ACC112 (cell line): ENCODE results near the gene PYDC2.

ENCODE experiments used
- H2AFZ ChIP-seq: fragments of 200-600 bp; sonication (generic); one replicate; pipeline ENCODE4 v1.6.0; 2017; ENCODE audit warnings: antibody characterized with exemption, low read length; ENCODE audit not compliant: unreplicated experiment
- H3K27ac ChIP-seq: fragments of 200-600 bp; sonication (generic); 2 replicates; pipeline ENCODE4 v1.5.1; 2014; ENCODE audit warnings: low read depth, mild to moderate bottlenecking, antibody characterized with exemption, low read length, moderate library complexity
- H3K27me3 ChIP-seq: fragments of 200-600 bp; sonication (generic); 2 replicates; pipeline ENCODE4 v1.6.1; 2014; ENCODE audit warnings: mild to moderate bottlenecking, antibody characterized with exemption, low read length, moderate library complexity, mixed read lengths; ENCODE audit not compliant: insufficient read depth
- H3K36me3 ChIP-seq: fragments of 200-600 bp; sonication (generic); 2 replicates; pipeline ENCODE4 v1.6.1; 2016; ENCODE audit warnings: mild to moderate bottlenecking, antibody characterized with exemption, low read length, moderate library complexity, mixed read lengths; ENCODE audit not compliant: insufficient read depth
- H3K4me1 ChIP-seq: fragments of 200-600 bp; sonication (generic); one replicate; pipeline ENCODE4 v1.6.1; 2016; ENCODE audit warnings: low read length, mixed read lengths; ENCODE audit not compliant: insufficient read depth, unreplicated experiment, control insufficient read depth
- H3K4me3 ChIP-seq: fragments of 200-600 bp; sonication (generic); 2 replicates; pipeline ENCODE4 v1.5.1; 2014; ENCODE audit warnings: mild to moderate bottlenecking, low read depth, low read length
- H3K79me2 ChIP-seq: fragments of 200-600 bp; sonication (generic); one replicate; pipeline ENCODE4 v1.6.0; 2016; ENCODE audit warnings: low read length; ENCODE audit not compliant: control insufficient read depth, unreplicated experiment, insufficient read depth

The PYDC2 gene

GRCh38 chr3:191461113-191461595, at the start of gene PYDC2:
Gene PYDC2, plus strand, starts transcription at chr3:191461163. Its CDS starts 0 bp downstream, at chr3:191461163.
- Histone ChIP-seq H3K27ac (no peak within 1 kb of the TSS), H3K36me3 (no peaks in the 10 kb centered on the region), H3K4me1 (no peaks in the 10 kb centered on the region), H3K79me2 (no peaks in the 10 kb centered on the region), H2AFZ (no peak within 1 kb of the TSS), H3K27me3 (no peaks in the 10 kb centered on the region), H3K4me3 (no peak within 1 kb of the TSS)

- H3K4me3 ChIP-seq, result no peak overlapping the region
- H3K4me1 ChIP-seq, result peaks cover 12% of the 10 kb centered on the region
- H2AFZ ChIP-seq, result peak overlapping the region; percentile 46
- H3K36me3 ChIP-seq, result no peaks in the 10 kb centered on the region
- H3K79me2 ChIP-seq, result no peaks in the 10 kb centered on the region
- no peak overlapping the region; the same call in 1 of the 2 replicates for H3K27ac ChIP-seq
- no peaks in the 10 kb centered on the region for H3K27me3 ChIP-seq
Measured at GRCh38 chr3:191412759-191413158, 48.2 kb upstream of the PYDC2 start.

- H2AFZ ChIP-seq, result no peak overlapping the region
- no peak overlapping the region for H3K4me3 ChIP-seq
- no peaks in the 10 kb centered on the region for H3K27me3 ChIP-seq
- H3K36me3 ChIP-seq, result no peaks in the 10 kb centered on the region
- H3K27ac ChIP-seq, result no peak overlapping the region
- peaks cover 12% of the 10 kb centered on the region for H3K4me1 ChIP-seq
- H3K79me2 ChIP-seq, result no peaks in the 10 kb centered on the region
Measured at GRCh38 chr3:191414286-191414685, 46.7 kb upstream of the PYDC2 start.

GRCh38 chr3:191414732-191415131, 46.2 kb upstream of the PYDC2 start:
- Histone ChIP-seq H3K4me3 (no peak overlapping the region), H3K36me3 (no peaks in the 10 kb centered on the region), H3K27ac (no peak overlapping the region), H3K79me2 (no peaks in the 10 kb centered on the region), H2AFZ (no peak overlapping the region), H3K27me3 (no peaks in the 10 kb centered on the region), H3K4me1 (peaks cover 12% of the 10 kb centered on the region)

- no peaks in the 10 kb centered on the region for H3K79me2 ChIP-seq
- H3K4me3 ChIP-seq, result no peak overlapping the region
- H3K36me3 ChIP-seq, result no peaks in the 10 kb centered on the region
- no peaks in the 10 kb centered on the region for H3K27me3 ChIP-seq
- H3K4me1 ChIP-seq, result peaks cover 12% of the 10 kb centered on the region
- H3K27ac ChIP-seq, result no peak overlapping the region
- H2AFZ ChIP-seq, result no peak overlapping the region
Measured at GRCh38 chr3:191415566-191415965, 45.4 kb upstream of the PYDC2 start.

GRCh38 chr3:191417457-191417729, 43.6 kb upstream of the PYDC2 start:
- no peaks in the 10 kb centered on the region for H3K36me3 ChIP-seq
- peaks cover 16% of the 10 kb centered on the region for H3K27me3 ChIP-seq
- no peak overlapping the region for H3K27ac ChIP-seq
- peaks cover 12% of the 10 kb centered on the region for H3K4me1 ChIP-seq
- no peaks in the 10 kb centered on the region for H3K79me2 ChIP-seq
- no peak overlapping the region for H3K4me3 ChIP-seq
- H2AFZ ChIP-seq, result no peak overlapping the region

GRCh38 chr3:191420771-191421170, 40.2 kb upstream of the PYDC2 start:
- Histone ChIP-seq H3K4me1 (no peaks in the 10 kb centered on the region), H3K27me3 (peaks cover 24% of the 10 kb centered on the region), H3K4me3 (no peak overlapping the region), H2AFZ (no peak overlapping the region), H3K79me2 (no peaks in the 10 kb centered on the region), H3K36me3 (no peaks in the 10 kb centered on the region), H3K27ac (no peak overlapping the region)

GRCh38 chr3:191424881-191425280, 36.1 kb upstream of the PYDC2 start:
- Histone ChIP-seq H2AFZ (no peak overlapping the region), H3K27me3 (peaks cover 32% of the 10 kb centered on the region), H3K36me3 (no peaks in the 10 kb centered on the region), H3K4me1 (no peaks in the 10 kb centered on the region), H3K79me2 (no peaks in the 10 kb centered on the region), H3K27ac (no peak overlapping the region), H3K4me3 (no peak overlapping the region)

- Histone ChIP-seq H3K27ac (no peak overlapping the region), H2AFZ (no peak overlapping the region), H3K36me3 (no peaks in the 10 kb centered on the region), H3K4me3 (no peak overlapping the region), H3K79me2 (no peaks in the 10 kb centered on the region), H3K4me1 (no peaks in the 10 kb centered on the region), H3K27me3 (peaks cover 35% of the 10 kb centered on the region)
Measured at GRCh38 chr3:191425322-191425734, 35.6 kb upstream of the PYDC2 start.

- Histone ChIP-seq H3K36me3 (no peaks in the 10 kb centered on the region), H3K27me3 (peaks cover 29% of the 10 kb centered on the region), H3K4me3 (no peak overlapping the region), H3K4me1 (no peaks in the 10 kb centered on the region), H2AFZ (no peak overlapping the region), H3K27ac (no peak overlapping the region), H3K79me2 (no peaks in the 10 kb centered on the region)
Measured at GRCh38 chr3:191426311-191426710, 34.7 kb upstream of the PYDC2 start.

GRCh38 chr3:191428177-191428576, 32.8 kb upstream of the PYDC2 start:
- no peak overlapping the region for H3K27ac ChIP-seq
- no peaks in the 10 kb centered on the region for H3K4me1 ChIP-seq
- no peaks in the 10 kb centered on the region for H3K36me3 ChIP-seq
- no peaks in the 10 kb centered on the region for H3K79me2 ChIP-seq
- H3K4me3 ChIP-seq, result no peak overlapping the region
- H3K27me3 ChIP-seq, result peaks cover 17% of the 10 kb centered on the region
- no peak overlapping the region for H2AFZ ChIP-seq
